ENCODE data around the gene NDUFS6.

DNA sequence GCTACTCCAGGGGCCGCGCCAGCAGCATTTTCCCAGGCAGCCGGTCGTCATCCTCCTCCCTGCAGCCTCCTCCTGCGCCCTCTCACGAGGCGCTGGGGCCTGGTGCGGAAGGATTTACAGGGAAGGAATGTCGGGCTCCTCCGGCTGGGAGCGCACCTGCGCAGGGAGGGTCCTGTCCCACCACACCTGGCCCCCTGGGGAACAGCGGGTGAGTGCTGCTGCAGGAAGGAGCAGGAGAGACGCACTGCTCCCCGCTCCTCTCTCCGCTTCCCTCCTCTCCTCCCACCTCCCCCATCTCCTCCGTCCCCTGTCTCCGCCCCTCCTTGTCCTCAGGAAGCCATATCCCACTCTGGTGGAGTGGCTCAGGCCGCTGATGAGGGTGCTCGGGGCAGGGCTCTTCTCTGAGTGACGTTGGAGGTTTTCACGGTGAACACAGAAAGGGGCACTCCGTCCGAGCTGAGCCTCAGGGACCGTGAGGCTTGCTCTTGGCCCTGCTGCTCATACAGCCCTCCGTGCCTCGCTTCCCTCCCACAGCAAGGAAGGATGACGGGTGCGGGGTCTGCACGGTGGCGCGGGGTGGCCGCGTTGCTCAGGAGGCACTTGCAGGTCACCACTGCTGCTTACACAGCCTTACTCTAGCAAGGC, 50.2 kb downstream of the NDUFS6 start:
- TF ChIP-seq POLR2AphosphoS5 (IDR thresholded peaks at IDR 0.05; ENCODE audit: insufficient read depth in 1 of 2, low read depth in 1 of 2) (no peak), POLR2A (IDR thresholded peaks at IDR 0.05) (no peak)

All from vagina (tissue), 2 donors.